ENCODE measurements around the gene SLC51B.

DNA sequence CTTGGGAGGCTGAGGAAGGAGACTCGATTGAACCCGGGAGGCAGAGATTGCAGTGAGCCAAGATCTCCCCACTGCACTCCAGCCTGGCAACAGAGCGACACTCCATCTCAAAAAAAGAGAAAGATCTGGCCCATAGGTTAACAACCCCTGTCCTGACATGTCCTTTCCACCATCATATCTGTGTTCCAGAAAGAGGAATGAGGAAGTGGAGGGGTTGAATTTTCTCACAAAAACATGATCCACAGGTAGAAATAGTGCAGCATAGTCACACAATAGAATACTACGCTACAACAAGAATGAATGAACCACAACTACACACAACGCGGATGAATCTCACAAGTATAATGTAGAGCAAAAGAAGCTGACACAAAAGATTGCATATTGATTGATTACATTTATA, 4.7 kb upstream of the SLC51B start:
- TF ChIP-seq POLR2AphosphoS5 (IDR thresholded peaks at IDR 0.05), result no peak
- no peak for TF ChIP-seq MXI1 (conservative IDR thresholded peaks at IDR 0.05; ENCODE audit: poor library complexity, severe bottlenecking)
- TF ChIP-seq, protein P1, sequence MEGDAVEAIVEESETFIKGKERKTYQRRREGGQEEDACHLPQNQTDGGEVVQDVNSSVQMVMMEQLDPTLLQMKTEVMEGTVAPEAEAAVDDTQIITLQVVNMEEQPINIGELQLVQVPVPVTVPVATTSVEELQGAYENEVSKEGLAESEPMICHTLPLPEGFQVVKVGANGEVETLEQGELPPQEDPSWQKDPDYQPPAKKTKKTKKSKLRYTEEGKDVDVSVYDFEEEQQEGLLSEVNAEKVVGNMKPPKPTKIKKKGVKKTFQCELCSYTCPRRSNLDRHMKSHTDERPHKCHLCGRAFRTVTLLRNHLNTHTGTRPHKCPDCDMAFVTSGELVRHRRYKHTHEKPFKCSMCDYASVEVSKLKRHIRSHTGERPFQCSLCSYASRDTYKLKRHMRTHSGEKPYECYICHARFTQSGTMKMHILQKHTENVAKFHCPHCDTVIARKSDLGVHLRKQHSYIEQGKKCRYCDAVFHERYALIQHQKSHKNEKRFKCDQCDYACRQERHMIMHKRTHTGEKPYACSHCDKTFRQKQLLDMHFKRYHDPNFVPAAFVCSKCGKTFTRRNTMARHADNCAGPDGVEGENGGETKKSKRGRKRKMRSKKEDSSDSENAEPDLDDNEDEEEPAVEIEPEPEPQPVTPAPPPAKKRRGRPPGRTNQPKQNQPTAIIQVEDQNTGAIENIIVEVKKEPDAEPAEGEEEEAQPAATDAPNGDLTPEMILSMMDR (IDR thresholded peaks at IDR 0.05; ENCODE audit: poor library complexity, severe bottlenecking), result no peak
- no peak for TF ChIP-seq EP300 (conservative IDR thresholded peaks at IDR 0.05; ENCODE audit: poor library complexity, severe bottlenecking)
- no peak for TF ChIP-seq TAF1 (IDR thresholded peaks at IDR 0.05; ENCODE audit: low read depth)
- TF ChIP-seq EZH2 (IDR thresholded peaks at IDR 0.05; ENCODE audit: borderline replicate concordance, insufficient read depth, low read length, poor library complexity, severe bottlenecking), result no peak
- TF ChIP-seq, protein P2, sequence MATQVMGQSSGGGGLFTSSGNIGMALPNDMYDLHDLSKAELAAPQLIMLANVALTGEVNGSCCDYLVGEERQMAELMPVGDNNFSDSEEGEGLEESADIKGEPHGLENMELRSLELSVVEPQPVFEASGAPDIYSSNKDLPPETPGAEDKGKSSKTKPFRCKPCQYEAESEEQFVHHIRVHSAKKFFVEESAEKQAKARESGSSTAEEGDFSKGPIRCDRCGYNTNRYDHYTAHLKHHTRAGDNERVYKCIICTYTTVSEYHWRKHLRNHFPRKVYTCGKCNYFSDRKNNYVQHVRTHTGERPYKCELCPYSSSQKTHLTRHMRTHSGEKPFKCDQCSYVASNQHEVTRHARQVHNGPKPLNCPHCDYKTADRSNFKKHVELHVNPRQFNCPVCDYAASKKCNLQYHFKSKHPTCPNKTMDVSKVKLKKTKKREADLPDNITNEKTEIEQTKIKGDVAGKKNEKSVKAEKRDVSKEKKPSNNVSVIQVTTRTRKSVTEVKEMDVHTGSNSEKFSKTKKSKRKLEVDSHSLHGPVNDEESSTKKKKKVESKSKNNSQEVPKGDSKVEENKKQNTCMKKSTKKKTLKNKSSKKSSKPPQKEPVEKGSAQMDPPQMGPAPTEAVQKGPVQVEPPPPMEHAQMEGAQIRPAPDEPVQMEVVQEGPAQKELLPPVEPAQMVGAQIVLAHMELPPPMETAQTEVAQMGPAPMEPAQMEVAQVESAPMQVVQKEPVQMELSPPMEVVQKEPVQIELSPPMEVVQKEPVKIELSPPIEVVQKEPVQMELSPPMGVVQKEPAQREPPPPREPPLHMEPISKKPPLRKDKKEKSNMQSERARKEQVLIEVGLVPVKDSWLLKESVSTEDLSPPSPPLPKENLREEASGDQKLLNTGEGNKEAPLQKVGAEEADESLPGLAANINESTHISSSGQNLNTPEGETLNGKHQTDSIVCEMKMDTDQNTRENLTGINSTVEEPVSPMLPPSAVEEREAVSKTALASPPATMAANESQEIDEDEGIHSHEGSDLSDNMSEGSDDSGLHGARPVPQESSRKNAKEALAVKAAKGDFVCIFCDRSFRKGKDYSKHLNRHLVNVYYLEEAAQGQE (IDR thresholded peaks at IDR 0.05; ENCODE audit: borderline replicate concordance), result no peak
- TF ChIP-seq RAD21 (conservative IDR thresholded peaks at IDR 0.05), result no peak
- TF ChIP-seq SMC3 (conservative IDR thresholded peaks at IDR 0.05; ENCODE audit: poor library complexity), result no peak

All from neural cell (in vitro differentiated cells).